Endothelial cell (in vitro differentiated cells): ENCODE results near the gene MUC12. TPM values are rescaled to one million over a fixed set of nuclear protein-coding genes. Genes with fewer than 3 reads are reported as not detected.

Source experiments
- DNase-seq: peaks from one replicate; pipeline ENCODE4 v3.0.0; 2021; ENCODE audit warnings: low spot score
- H3K27ac Mint-ChIP-seq: one replicate; pipeline ENCODE4 v1.8.0; 2021; ENCODE audit warnings: mixed read lengths, inconsistent platforms; ENCODE audit not compliant: unreplicated experiment
- H3K27me3 Mint-ChIP-seq: one replicate; pipeline ENCODE4 v1.8.0; 2021; ENCODE audit warnings: mild to moderate bottlenecking, moderate library complexity, mixed read lengths, inconsistent platforms; ENCODE audit not compliant: unreplicated experiment
- H3K36me3 Mint-ChIP-seq: one replicate; pipeline ENCODE4 v1.8.0; 2021; ENCODE audit warnings: mild to moderate bottlenecking, low read depth, mixed read lengths, inconsistent platforms; ENCODE audit not compliant: unreplicated experiment
- H3K4me1 Mint-ChIP-seq: one replicate; pipeline ENCODE4 v1.8.0; 2021; ENCODE audit warnings: mild to moderate bottlenecking, mixed read lengths, inconsistent platforms; ENCODE audit not compliant: unreplicated experiment
- H3K4me3 Mint-ChIP-seq: one replicate; pipeline ENCODE4 v1.8.0; 2021; ENCODE audit warnings: mild to moderate bottlenecking, mixed read lengths, inconsistent platforms; ENCODE audit not compliant: unreplicated experiment
- H3K9me3 Mint-ChIP-seq: one replicate; pipeline ENCODE4 v1.8.0; 2021; ENCODE audit warnings: mixed read lengths, inconsistent platforms; ENCODE audit not compliant: unreplicated experiment
- CTCF ChIP-seq: fragments of 200-600 bp; sonication (generic); IDR thresholded peaks from one replicate; pipeline ENCODE4 v1.5.0; 2021; ENCODE audit warnings: antibody characterized with exemption; ENCODE audit not compliant: unreplicated experiment
- total RNA-seq: library from RNA; stranded (reverse); fragmentation: NEBNext Ultra II Directional; extraction: Animal tissue kit (Norgen Biotek cat#: 25700); gene quantifications from one replicate; pipeline ENCODE4 v1.2.1, GENCODE V29; 2021; ENCODE audit not compliant: unreplicated experiment

MUC12 gene
- total RNA-seq, 1 donor from 2014 or later, result 1.3 TPM

GRCh38 chr7:101017064-101017777 is 47.9 kb downstream of the MUC12 start:
- H3K27me3 Mint-ChIP-seq, result peaks cover 7% of the 10 kb centered on the region
- H3K4me3 Mint-ChIP-seq, result peak overlapping the region; percentile 73
- peaks cover 3% of the 10 kb centered on the region for H3K36me3 Mint-ChIP-seq
- peak; percentile 71 for DNase-seq
- TF ChIP-seq CTCF, result no peak
- no peaks in the 10 kb centered on the region for H3K9me3 Mint-ChIP-seq
- peaks cover 4% of the 10 kb centered on the region for H3K4me1 Mint-ChIP-seq
- H3K27ac Mint-ChIP-seq, result peak overlapping the region; percentile 89

- no peak for TF ChIP-seq CTCF
- H3K9me3 Mint-ChIP-seq, result no peaks in the 10 kb centered on the region
- peak overlapping the region; percentile 48 for H3K27ac Mint-ChIP-seq
- peaks cover 3% of the 10 kb centered on the region for H3K36me3 Mint-ChIP-seq
- H3K27me3 Mint-ChIP-seq, result peaks cover 7% of the 10 kb centered on the region
- DNase-seq, result no peak
- peaks cover 4% of the 10 kb centered on the region for H3K4me1 Mint-ChIP-seq
- H3K4me3 Mint-ChIP-seq, result no peak overlapping the region
Observed at GRCh38 chr7:101018271-101019167, 49.2 kb downstream of the MUC12 start.

GRCh38 chr7:101020444-101020843 is 51.1 kb downstream of the MUC12 start:
- H3K4me3 Mint-ChIP-seq, result no peak overlapping the region
- H3K9me3 Mint-ChIP-seq, result no peaks in the 10 kb centered on the region
- H3K36me3 Mint-ChIP-seq, result peaks cover 3% of the 10 kb centered on the region
- peaks cover 5% of the 10 kb centered on the region for H3K27me3 Mint-ChIP-seq
- peaks cover 4% of the 10 kb centered on the region for H3K4me1 Mint-ChIP-seq
- H3K27ac Mint-ChIP-seq, result no peak overlapping the region
- DNase-seq, result no peak
- TF ChIP-seq CTCF, result no peak

GRCh38 chr7:101021703-101022102 is 52.3 kb downstream of the MUC12 start:
- no peaks in the 10 kb centered on the region for H3K9me3 Mint-ChIP-seq
- peaks cover 3% of the 10 kb centered on the region for H3K4me1 Mint-ChIP-seq
- no peak for DNase-seq
- peaks cover 3% of the 10 kb centered on the region for H3K36me3 Mint-ChIP-seq
- H3K27me3 Mint-ChIP-seq, result peaks cover 5% of the 10 kb centered on the region
- TF ChIP-seq CTCF, result no peak
- no peak overlapping the region for H3K27ac Mint-ChIP-seq
- no peak overlapping the region for H3K4me3 Mint-ChIP-seq

GRCh38 chr7:101023839-101024238 is 54.5 kb downstream of the MUC12 start:
- H3K27ac Mint-ChIP-seq, result no peak overlapping the region
- no peak for TF ChIP-seq CTCF
- no peaks in the 10 kb centered on the region for H3K4me1 Mint-ChIP-seq
- H3K4me3 Mint-ChIP-seq, result no peak overlapping the region
- peaks cover 3% of the 10 kb centered on the region for H3K36me3 Mint-ChIP-seq
- DNase-seq, result no peak
- H3K27me3 Mint-ChIP-seq, result peaks cover 8% of the 10 kb centered on the region
- no peaks in the 10 kb centered on the region for H3K9me3 Mint-ChIP-seq
